SH-SY5Y (cell line): Measurements from ENCODE around the gene ZNF70.

Experiments
- GATA2 ChIP-seq: IDR thresholded peaks from 2 replicates; pipeline ENCODE4 v1.6.1; 2011; ENCODE audit warnings: mild to moderate bottlenecking, low read depth, low read length
- GATA3 ChIP-seq: IDR thresholded peaks from 2 replicates; pipeline ENCODE4 v1.6.1; 2011; ENCODE audit warnings: low read depth, mild to moderate bottlenecking, low read length, moderate library complexity

- TF ChIP-seq GATA3 (no peak), GATA2 (no peak)
These were observed 41.8 kb downstream of the ZNF70 start for GRCh38 chr22:23709107-23709506.
